ENCODE data around the gene FUBP3.

- TF ChIP-seq, protein P1, sequence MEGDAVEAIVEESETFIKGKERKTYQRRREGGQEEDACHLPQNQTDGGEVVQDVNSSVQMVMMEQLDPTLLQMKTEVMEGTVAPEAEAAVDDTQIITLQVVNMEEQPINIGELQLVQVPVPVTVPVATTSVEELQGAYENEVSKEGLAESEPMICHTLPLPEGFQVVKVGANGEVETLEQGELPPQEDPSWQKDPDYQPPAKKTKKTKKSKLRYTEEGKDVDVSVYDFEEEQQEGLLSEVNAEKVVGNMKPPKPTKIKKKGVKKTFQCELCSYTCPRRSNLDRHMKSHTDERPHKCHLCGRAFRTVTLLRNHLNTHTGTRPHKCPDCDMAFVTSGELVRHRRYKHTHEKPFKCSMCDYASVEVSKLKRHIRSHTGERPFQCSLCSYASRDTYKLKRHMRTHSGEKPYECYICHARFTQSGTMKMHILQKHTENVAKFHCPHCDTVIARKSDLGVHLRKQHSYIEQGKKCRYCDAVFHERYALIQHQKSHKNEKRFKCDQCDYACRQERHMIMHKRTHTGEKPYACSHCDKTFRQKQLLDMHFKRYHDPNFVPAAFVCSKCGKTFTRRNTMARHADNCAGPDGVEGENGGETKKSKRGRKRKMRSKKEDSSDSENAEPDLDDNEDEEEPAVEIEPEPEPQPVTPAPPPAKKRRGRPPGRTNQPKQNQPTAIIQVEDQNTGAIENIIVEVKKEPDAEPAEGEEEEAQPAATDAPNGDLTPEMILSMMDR (IDR thresholded peaks at IDR 0.05), result no peak
- no peak for TF ChIP-seq POLR2A (IDR thresholded peaks at IDR 0.05)
Measured at GRCh38 chr9:130661451-130662098, 82.2 kb downstream of the FUBP3 start.
